HG02642 (cell line): Measurements from ENCODE around the gene SNX10.

Source experiments
- ATAC-seq: cut with Tn5 transposase; IDR thresholded peaks from one replicate; pipeline ENCODE4 v1.9.1; 2021; ENCODE audit warnings: mild to moderate bottlenecking; ENCODE audit not compliant: unreplicated experiment, poor library complexity

SNX10 gene

DNA sequence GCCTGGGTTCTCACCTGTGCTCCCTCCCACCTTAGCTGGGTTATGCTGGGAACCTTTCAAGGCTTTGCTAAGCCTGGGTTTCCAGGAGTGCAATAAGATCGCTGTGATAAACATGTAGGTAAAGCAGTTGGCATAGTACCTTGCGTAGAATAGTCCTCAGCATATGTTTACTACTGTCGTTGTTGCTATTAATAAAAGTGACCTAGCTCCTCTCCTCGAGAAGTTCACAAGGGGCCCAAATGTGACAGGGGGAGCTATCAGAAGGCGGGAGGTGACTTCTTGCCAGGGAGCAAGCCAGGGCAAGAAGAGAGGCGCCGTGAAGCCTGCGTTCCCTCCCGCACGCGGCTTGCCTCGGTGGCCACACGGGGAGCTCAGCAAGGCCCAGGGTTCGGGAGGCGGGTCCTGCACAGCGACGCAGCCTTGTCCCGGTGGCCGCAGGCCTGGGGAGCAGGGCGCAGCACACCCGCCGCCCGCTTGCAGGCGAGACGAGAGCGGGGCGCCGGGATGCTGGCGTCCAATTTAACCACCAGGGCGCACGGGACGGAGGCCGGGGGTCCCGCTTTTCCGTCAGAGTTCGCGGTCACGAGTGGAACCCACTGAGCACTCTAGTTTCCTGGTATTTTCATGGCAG, 106.2 kb downstream of the SNX10 start:
- ATAC-seq = peak; percentile 25

DNA sequence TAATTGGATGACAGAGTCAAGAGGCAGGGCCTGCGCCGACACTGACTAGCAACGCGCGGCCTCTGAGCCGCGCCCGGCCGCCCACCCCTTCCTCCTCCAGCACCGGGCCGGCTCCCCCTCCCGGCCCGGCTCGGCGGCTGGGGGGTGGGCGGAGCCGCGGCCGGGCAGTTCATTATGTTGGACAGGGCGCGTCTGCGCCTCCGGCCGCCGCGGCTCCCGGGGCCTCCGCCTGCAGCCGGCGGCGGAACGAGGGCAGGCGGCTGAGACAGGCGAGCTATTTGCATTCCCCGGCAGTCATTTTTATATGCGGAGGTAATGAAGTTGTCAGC, 106.7 kb downstream of the SNX10 start:
- peak; percentile 57 for ATAC-seq

DNA sequence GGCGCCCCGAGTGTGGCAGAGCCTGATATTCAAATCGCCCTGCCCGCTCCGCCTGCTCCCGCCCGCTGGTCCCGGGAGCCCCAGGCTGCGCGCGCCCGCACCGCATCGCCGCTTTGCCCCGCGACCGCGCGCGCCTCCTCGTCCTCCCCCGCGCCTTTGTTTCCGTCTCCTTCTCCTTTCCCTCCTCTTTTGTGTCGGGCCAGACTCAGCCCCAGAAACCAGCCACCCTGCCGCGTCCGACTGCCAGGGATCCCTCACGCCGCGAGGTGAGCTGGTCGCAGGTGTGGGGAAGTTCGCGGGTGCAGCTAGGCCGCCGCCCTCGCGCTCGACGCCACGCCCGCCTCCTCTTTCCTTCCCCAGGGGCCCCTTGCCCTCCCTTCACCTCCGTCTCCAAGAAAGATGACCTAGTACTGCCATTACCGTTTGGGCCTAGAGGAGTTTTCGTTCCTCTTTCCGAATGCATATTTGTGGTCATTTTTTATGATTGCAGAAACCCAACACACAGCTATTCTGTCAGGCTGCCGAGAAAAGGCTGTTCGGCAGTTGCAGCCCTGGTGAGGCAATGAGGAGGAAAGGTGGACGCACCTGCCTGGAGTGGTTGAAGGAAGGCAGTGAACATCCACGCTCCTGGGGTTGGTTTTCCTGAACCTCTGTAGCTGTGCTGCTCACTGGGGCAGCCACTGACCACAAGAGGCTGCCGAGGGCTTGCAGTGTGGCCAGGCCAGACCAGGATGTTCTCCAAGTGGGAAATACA, 107.3 kb downstream of the SNX10 start:
- peak; percentile 92 for ATAC-seq

- no peak for ATAC-seq
Measured at GRCh38 chr7:26399736-26400135, 108.1 kb downstream of the SNX10 start.

DNA sequence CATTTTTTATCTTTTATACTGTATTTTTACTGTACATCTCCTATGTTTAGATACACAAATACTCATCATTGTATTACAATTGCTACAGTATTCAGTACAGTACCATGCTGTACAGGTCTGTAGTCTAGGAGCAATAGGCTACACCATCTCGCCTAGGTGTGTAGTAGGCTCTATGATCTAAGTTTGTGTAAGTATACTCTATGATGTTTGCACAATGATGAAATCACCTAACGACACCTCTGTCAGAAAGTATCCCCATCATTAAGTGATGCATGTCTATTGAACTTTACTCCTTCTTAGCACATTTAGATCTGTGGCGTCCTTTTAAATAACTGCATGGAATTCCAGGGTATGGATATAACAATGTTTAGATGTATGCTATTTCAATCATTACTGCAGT, 112.0 kb downstream of the SNX10 start:
- ATAC-seq = no peak

DNA sequence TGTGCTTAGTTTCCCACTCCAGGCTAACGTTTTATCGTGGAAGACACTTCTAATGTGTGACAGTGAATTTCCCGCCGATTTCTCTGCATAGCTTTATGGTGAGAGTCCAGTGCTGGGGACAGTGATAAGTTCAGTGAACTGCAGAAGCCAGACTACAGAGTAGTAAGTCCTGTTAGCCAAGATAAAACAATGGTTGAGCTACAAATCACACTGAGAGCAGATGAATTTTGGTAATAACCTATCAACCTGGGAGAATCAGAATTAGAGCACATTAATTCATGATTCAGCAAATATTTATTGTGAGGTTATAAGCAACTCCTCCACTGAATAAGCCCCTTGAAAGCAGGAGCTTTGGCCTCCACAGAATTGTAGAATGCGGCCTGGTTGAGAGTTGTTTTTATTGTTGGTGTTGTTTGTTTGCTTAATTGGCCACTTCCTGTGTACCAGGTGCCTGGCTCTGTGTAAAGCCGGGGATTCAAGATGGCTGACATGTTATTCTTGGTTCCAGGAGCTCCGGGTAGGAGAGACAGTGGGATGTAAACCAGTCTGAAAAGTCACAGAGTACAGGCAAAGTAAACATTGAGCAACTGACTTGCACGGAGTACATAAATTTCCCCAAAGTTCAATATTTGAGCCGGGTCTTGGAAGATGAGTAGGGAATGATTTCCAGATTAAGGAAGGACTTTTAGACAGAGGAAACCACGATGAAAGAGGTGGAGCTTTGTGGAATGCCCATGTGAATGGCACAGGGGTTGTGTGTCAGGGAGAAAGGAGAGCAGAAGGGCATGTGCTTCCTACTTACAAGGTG, 112.7 kb downstream of the SNX10 start:
- no peak for ATAC-seq

GRCh38 chr7:26406433-26406832, 114.8 kb downstream of the SNX10 start:
- no peak for ATAC-seq

DNA sequence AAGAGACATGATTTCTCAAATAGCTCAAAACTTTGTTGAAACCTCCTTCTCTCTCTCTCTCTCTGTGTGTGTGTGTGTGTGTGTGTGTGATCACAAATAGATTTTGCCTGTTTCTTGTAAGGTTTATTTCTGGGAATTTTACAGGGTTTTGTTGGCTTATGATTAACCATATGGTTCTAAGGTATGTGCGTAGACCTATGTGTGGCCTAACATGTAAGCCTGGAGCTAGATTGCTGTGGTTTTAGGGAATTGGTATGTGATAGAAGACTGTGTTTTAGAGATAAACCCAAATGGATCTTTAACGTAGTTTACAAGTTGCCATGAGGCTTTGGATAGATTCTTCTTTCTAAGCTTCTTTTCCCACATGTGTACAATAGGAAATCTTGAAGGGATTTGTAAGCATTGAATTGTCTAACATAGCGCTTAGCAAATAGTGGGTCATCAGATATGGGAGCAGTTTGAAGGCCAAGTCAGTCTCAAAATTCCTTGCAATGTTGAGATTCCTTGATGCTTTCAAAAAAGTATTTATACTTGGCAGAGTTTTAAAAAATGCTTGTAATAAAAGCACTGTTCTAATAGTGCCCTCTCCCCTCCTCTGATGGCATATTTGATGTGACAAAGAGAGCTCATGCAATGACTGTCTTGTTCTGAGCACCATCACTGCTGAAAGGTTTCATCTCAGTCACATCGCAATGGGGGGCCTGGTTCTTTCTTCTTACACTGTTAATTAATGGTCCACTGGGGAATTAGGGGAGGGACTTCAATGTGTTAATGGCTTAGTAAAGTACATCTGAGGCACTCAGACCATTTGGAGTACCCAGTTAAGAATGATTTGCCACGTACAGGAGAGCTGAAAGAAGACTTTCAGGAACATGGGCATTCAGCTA, 118.2 kb downstream of the SNX10 start:
- no peak for ATAC-seq

- ATAC-seq = no peak
Measured at GRCh38 chr7:26413007-26413691, 121.5 kb downstream of the SNX10 start.

- no peak for ATAC-seq
Measured at GRCh38 chr7:26416004-26416403, 124.3 kb downstream of the SNX10 start.

GRCh38 chr7:26417911-26418413, 126.3 kb downstream of the SNX10 start:
- no peak for ATAC-seq

- no peak for ATAC-seq
Measured at GRCh38 chr7:26419198-26419597, 127.5 kb downstream of the SNX10 start.

DNA sequence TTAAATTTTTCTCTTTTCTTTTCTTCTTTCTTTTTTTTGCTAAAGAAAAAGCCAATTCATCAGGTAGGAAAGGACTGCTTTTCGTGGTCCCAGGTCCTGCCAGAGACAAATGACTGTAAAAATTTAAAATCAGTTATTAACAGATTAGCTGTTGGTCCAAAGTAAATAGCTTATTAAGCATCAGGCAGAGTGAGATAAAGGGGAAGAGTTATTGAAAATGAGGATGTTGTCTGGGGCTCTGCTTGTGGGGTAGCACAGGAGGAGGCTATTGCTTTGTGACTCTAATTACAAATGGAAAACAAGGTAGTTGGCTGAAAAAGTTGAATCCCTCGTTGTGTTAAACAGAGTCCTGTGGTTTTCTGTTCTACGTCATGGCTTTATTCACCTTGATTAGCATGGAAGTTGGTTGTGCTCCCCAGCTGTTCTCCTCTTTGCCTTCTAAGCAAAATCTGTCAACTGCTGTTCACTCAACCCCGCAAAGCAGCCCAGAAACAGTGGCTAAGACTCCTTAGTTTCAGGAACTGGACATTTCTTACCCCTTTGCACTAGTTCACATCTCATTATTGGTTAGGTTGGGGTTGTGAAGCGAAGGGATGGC, 128.9 kb downstream of the SNX10 start:
- ATAC-seq = no peak

GRCh38 chr7:26422761-26423160, 131.1 kb downstream of the SNX10 start:
- no peak for ATAC-seq

- ATAC-seq = no peak
Measured at GRCh38 chr7:26423436-26423835, 131.8 kb downstream of the SNX10 start.
